Transverse colon (tissue), 4 donors: ENCODE measurements around the gene FAN1.

Source experiments
- EP300 ChIP-seq: sonication (generic); formaldehyde crosslinking; IDR thresholded peaks from one replicate; pipeline ENCODE4 v1.6.1; 2017; ENCODE audit warnings: antibody characterized with exemption, low read depth
- POLR2A ChIP-seq: fragments of 450-650 bp; IDR thresholded peaks from one replicate; pipeline ENCODE4 v1.6.1; 2016; ENCODE audit warnings: antibody characterized with exemption, mild to moderate bottlenecking, moderate library complexity
- POLR2AphosphoS5 ChIP-seq, 3 donors: sonication (generic); formaldehyde crosslinking; IDR thresholded peaks; one replicate each; pipeline ENCODE4 v1.6.1; 2016; ENCODE audit warnings: antibody characterized with exemption in 3 of 3
- TF ChIP-seq, protein P1 (sequence below), 5 experiments: fragments of 200-600 bp in 3 of 5; fragments of 450-650 bp in 2 of 5; sonication (generic) in 3 of 5; IDR thresholded peaks; 1 replicate in 2 of 5; 2 replicates in 3 of 5; pipeline ENCODE4 v1.5.1; 2016 to 2017; ENCODE audit warnings: antibody characterized with exemption in 5 of 5, inconsistent platforms in 3 of 5, mild to moderate bottlenecking in 2 of 5, moderate library complexity in 1 of 5

DNA sequence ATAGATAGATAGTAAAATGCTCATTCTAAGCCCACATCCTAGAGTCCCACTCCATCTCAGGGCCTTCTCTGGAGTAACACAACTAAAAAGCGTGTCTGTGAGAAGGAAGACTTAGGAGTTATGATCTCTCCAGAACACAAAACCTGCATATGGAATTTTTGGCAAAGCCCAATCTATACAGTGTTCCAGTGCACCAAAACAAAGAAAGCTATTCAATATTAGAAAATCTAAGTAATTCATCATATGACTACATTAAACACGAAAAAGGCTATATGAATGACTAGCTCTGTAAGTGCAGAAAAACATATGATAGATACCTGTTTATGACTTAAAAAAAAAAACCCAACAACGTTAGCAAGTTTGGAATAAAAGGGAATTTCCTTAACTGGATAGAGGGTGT is 60.0 kb downstream of the FAN1 start:
- TF ChIP-seq POLR2A (no peak), EP300 (no peak), POLR2AphosphoS5 (IDR thresholded peaks at IDR 0.05) (no peak)
- TF ChIP-seq, protein P1, sequence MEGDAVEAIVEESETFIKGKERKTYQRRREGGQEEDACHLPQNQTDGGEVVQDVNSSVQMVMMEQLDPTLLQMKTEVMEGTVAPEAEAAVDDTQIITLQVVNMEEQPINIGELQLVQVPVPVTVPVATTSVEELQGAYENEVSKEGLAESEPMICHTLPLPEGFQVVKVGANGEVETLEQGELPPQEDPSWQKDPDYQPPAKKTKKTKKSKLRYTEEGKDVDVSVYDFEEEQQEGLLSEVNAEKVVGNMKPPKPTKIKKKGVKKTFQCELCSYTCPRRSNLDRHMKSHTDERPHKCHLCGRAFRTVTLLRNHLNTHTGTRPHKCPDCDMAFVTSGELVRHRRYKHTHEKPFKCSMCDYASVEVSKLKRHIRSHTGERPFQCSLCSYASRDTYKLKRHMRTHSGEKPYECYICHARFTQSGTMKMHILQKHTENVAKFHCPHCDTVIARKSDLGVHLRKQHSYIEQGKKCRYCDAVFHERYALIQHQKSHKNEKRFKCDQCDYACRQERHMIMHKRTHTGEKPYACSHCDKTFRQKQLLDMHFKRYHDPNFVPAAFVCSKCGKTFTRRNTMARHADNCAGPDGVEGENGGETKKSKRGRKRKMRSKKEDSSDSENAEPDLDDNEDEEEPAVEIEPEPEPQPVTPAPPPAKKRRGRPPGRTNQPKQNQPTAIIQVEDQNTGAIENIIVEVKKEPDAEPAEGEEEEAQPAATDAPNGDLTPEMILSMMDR (IDR thresholded peaks at IDR 0.05), result no peak
